ENCODE measurements around the gene SMARCD1. TPM values are rescaled to one million over a fixed set of nuclear protein-coding genes. Genes with fewer than 3 reads are reported as not detected.

SMARCD1 gene
- total RNA-seq, 1 experiment from 2014 or later: 152 TPM

- Mint-ChIP-seq H3K4me3 (no peak overlapping the region), H3K4me1 (peaks cover 11 to 15% of the 10 kb centered on the region in 2 experiments)
- TF ChIP-seq CTCF (conservative IDR thresholded peaks at IDR 0.05): no peak
Measured at GRCh38 chr12:50041062-50041860, 43.9 kb upstream of the SMARCD1 start.

More at GRCh38 chr12:50041062-50041860, 43.9 kb upstream of the SMARCD1 start:
- Histone ChIP-seq H4K20me1 (ENCODE audit: control insufficient read depth, insufficient read depth, insufficient read length) (no peaks in the 10 kb centered on the region), H2BK5ac (ENCODE audit: insufficient read length, low read length) (no peak overlapping the region), H2AFZ (ENCODE audit: low read length) (no peak overlapping the region), H2BK20ac (ENCODE audit: low read depth, low read length, poor library complexity, severe bottlenecking) (no peak overlapping the region), H3T11ph (ENCODE audit: low read length) (no peak overlapping the region), H3K56ac (ENCODE audit: insufficient read length, low read depth, low read length) (no peak overlapping the region), H4K8ac (replicated peaks; ENCODE audit: insufficient read length, low read depth, low read length) (no peak overlapping the region), H3K9me3 (ENCODE audit: control insufficient read depth, low read depth, low read length) (no peaks in the 10 kb centered on the region), H3K79me2 (ENCODE audit: insufficient read depth, low read length) (no peaks in the 10 kb centered on the region), H3K23me2 (ENCODE audit: insufficient read length, low read depth, low read length, poor library complexity, severe bottlenecking) (no peaks in the 10 kb centered on the region), H3K4me1 (ENCODE audit: insufficient read depth, low read length) (no peaks in the 10 kb centered on the region), H2BK120ac (ENCODE audit: low read depth, low read length, poor library complexity, severe bottlenecking) (no peak overlapping the region), H3K79me1 (ENCODE audit: insufficient read depth, low read depth, low read length, poor library complexity, severe bottlenecking) (no peaks in the 10 kb centered on the region), H2BK15ac (ENCODE audit: low read depth, low read length) (no peak overlapping the region), H3K4ac (ENCODE audit: low read depth, low read length) (no peak overlapping the region), H4K91ac (ENCODE audit: insufficient read length, low read depth, low read length) (no peak overlapping the region), H3K23ac (ENCODE audit: insufficient read length, low read depth, low read length) (no peak overlapping the region), H3K27me3 (ENCODE audit: insufficient read depth, low read length) (no peaks in the 10 kb centered on the region; the same call in 1 of the 2 replicates), H3K9ac (ENCODE audit: extremely low read depth, insufficient read length, low read length) (no peak overlapping the region), H4K5ac (ENCODE audit: insufficient read length, low read depth, low read length) (no peak overlapping the region), H2AK5ac (ENCODE audit: insufficient read length, low read length) (no peak overlapping the region), H3K18ac (ENCODE audit: insufficient read length, low read depth, low read length) (no peak overlapping the region), H2BK12ac (ENCODE audit: insufficient read length, low read depth, low read length) (no peak overlapping the region), H3K4me2 (ENCODE audit: insufficient read depth, insufficient read length, low read length) (no peak overlapping the region), H3K27ac (ENCODE audit: insufficient read length, low read depth, low read length) (no peak overlapping the region), H3K14ac (ENCODE audit: insufficient read depth, low read length) (no peak overlapping the region)
- Mint-ChIP-seq H3K27me3 (ENCODE audit: low read depth) (peaks cover 68% of the 10 kb centered on the region), H3K9me3 (no peaks in the 10 kb centered on the region), H3K27ac (no peak overlapping the region), H3K36me3 (ENCODE audit: insufficient read depth in 1 of 3, low read depth in 3 of 3) (no peaks in the 10 kb centered on the region)
- DNase-seq: no peak
- no CpG with 5 or more reads among the region's 15 CpGs for WGBS (ENCODE audit: extremely low coverage, insufficient read length, low lambda C conversion rate)

All from H9 (cell line).